GM13976 (cell line): Measurements from ENCODE around the gene ZNF26.
A peak's percentile ranks its signal among the peaks of the same experiment; 100 is the strongest.

Experiments
- DNase-seq: peaks from one replicate; pipeline ENCODE4 v3.0.0; 2012; ENCODE audit warnings: low spot score
- CTCF ChIP-seq: IDR thresholded peaks from 2 replicates; pipeline ENCODE4 v1.5.1; 2012; ENCODE audit warnings: borderline replicate concordance, mild to moderate bottlenecking; ENCODE audit not compliant: insufficient read depth; ENCODE audit errors: extremely low read depth, missing control alignments, control extremely low read depth
- in situ Hi-C: fragments of 300-500 bp; cut with MboI; formaldehyde crosslinking; loops from one replicate; pipeline ENCODE4 v1.12.0; 2022; ENCODE audit warnings: low sequenced_read_pairs, mixed read lengths, inconsistent platforms; ENCODE audit not compliant: unreplicated experiment

Gene ZNF26

GRCh38 chr12:133010657-133011297 lies 24.6 kb downstream of the ZNF26 start:
- TF ChIP-seq CTCF = no peak
- in situ Hi-C loops = no loop called here
- DNase-seq = no peak

- in situ Hi-C loops = no loop called here
- TF ChIP-seq CTCF = no peak
- DNase-seq = no peak
Measured at GRCh38 chr12:133023566-133023965, 37.4 kb downstream of the ZNF26 start.

GRCh38 chr12:133026996-133027395 lies 40.8 kb downstream of the ZNF26 start:
- DNase-seq = no peak
- in situ Hi-C loops = no loop called here
- no peak for TF ChIP-seq CTCF

- in situ Hi-C loops = no loop called here
- DNase-seq = peak; percentile 95
- no peak for TF ChIP-seq CTCF
Measured at GRCh38 chr12:133037207-133038005, 51.2 kb downstream of the ZNF26 start, which contains the start of gene ZNF84. Gene ZNF84, plus strand, starts transcription at chr12:133037509. Its CDS starts 3,959 bp downstream, at chr12:133041468.

GRCh38 chr12:133038118-133038709 lies 52.0 kb downstream of the ZNF26 start:
- in situ Hi-C loops = no loop called here
- no peak for TF ChIP-seq CTCF
- DNase-seq = no peak

GRCh38 chr12:133046698-133047097 lies 60.5 kb downstream of the ZNF26 start:
- in situ Hi-C loops = no loop called here
- no peak for TF ChIP-seq CTCF
- DNase-seq = no peak
